ENCODE data around the gene KYNU.

The KYNU gene

DNA sequence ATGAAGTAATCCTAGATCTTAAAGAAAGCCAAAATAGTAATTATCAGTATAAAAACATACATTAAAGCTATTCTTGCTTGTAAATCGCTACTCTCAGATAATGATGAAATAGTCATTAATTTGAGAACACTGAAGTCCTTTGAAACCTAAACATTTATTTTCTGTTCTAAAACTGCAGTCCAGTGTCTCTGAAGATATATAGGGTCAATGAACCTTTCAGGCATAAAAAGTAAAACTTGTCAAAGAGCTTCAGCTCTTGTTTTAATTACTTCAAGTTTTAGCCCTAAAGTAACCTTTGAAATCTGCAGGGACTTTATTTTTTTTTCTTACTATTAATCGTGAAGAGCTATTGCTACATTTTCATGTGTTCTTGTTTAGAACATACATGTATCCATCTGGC, 116.3 kb downstream of the KYNU start:
- Histone ChIP-seq H3K9me3 (ENCODE audit: control extremely low read depth in 1 of 5, control insufficient read depth in 4 of 5, insufficient read depth in 2 of 5, low read depth in 1 of 5, low read length in 4 of 5) (no peaks in the 10 kb centered on the region), H3K36me3 (ENCODE audit: control insufficient read depth in 4 of 4, insufficient read depth in 4 of 4, low read length in 3 of 4) (no peaks in the 10 kb centered on the region), H3K27me3 (replicated peaks in 2 of 5; ENCODE audit: control insufficient read depth in 4 of 5, insufficient read depth in 5 of 5, low read length in 4 of 5) (no peaks in the 10 kb centered on the region), H3K4me3 (ENCODE audit: control insufficient read depth in 1 of 7, extremely low read depth in 1 of 7, insufficient read depth in 4 of 7, low read depth in 2 of 7, low read length in 6 of 7) (no peak overlapping the region), H3K4me1 (ENCODE audit: control extremely low read depth in 1 of 4, control insufficient read depth in 4 of 4, insufficient read depth in 4 of 4, low read length in 3 of 4) (peaks cover 0 to 5% (median 1%) of the 10 kb centered on the region in 4 experiments), H3K27ac (ENCODE audit: insufficient read depth in 1 of 2, low read depth in 1 of 2, low read length in 2 of 2, poor library complexity in 1 of 2, severe bottlenecking in 2 of 2) (no peak overlapping the region)
- DNase-seq = no peak
- no CpG with 5 or more reads among the region's 2 CpGs for WGBS (ENCODE audit: insufficient coverage)
- ChIA-PET POLR2A (no interaction called here), CTCF (interaction anchor here (1.0 to 1.9 kb wide), 2 partner anchors 10 to 94 kb away, joined by 3 to 5 read pairs; no protein-coding TSS in a partner anchor)

DNA sequence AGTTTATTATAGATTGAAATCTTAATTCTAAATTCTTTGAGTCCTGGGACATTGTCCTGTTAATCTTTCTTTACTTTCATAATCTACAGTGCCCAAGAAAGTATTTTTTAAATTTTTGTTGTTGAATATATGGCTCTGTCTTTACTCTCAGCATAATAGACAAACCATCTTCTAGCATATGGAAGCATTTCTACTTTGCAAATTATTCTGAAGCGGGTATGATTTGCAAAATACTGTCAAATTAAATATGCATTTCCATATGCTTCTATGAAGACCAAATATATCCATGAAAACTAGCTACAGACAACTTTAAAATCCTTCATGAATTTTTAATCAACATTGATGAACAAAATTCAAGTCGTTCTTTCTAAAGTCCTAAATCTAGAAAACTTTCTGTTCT, 117.2 kb downstream of the KYNU start:
- H3K4me3 ChIP-seq (ENCODE audit: control insufficient read depth in 1 of 7, extremely low read depth in 1 of 7, insufficient read depth in 4 of 7, low read depth in 2 of 7, low read length in 6 of 7) = no peak overlapping the region
- ChIA-PET POLR2A (no interaction called here), CTCF (interaction anchor here (1.6 to 1.9 kb wide), 2 partner anchors 11 to 14 kb away, joined by 3 to 5 read pairs; no protein-coding TSS in a partner anchor)
- no peaks in the 10 kb centered on the region for H3K36me3 ChIP-seq (ENCODE audit: control insufficient read depth in 4 of 4, insufficient read depth in 4 of 4, low read length in 3 of 4)
- DNase-seq = no peak
- no CpG with 5 or more reads among the region's 2 CpGs for WGBS (ENCODE audit: insufficient coverage)
- H3K27ac ChIP-seq (ENCODE audit: insufficient read depth in 1 of 2, low read depth in 1 of 2, low read length in 2 of 2, poor library complexity in 1 of 2, severe bottlenecking in 2 of 2) = no peak overlapping the region
- H3K4me1 ChIP-seq (ENCODE audit: control extremely low read depth in 1 of 4, control insufficient read depth in 4 of 4, insufficient read depth in 4 of 4, low read length in 3 of 4) = peaks cover 0 to 2% (median under 1%) of the 10 kb centered on the region in 4 experiments
- H3K27me3 ChIP-seq (replicated peaks in 2 of 5; ENCODE audit: control insufficient read depth in 4 of 5, insufficient read depth in 5 of 5, low read length in 4 of 5) = no peaks in the 10 kb centered on the region
- no peaks in the 10 kb centered on the region for H3K9me3 ChIP-seq (ENCODE audit: control extremely low read depth in 1 of 5, control insufficient read depth in 4 of 5, insufficient read depth in 2 of 5, low read depth in 1 of 5, low read length in 4 of 5)

DNA sequence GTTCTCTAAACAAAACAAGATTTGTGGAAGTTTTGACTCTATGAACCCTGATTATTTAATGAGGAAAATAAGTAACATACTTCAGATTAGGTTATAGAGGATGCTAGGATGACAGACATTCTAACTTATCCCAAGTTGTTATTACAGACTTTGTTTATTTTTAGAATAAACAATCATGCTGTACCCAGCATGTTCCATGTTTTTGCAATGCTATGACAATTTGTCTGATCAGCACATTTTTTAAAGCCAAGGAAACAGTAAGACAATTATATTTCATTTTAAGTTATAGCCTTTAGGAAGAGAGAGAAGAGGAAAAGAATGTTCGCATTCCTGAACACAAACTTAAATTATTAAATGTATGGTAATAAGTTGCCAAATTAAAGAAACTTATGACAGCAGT, 119.8 kb downstream of the KYNU start:
- no peaks in the 10 kb centered on the region for H3K36me3 ChIP-seq (ENCODE audit: control insufficient read depth in 4 of 4, insufficient read depth in 4 of 4, low read length in 3 of 4)
- H3K9me3 ChIP-seq (ENCODE audit: control extremely low read depth in 1 of 5, control insufficient read depth in 4 of 5, insufficient read depth in 2 of 5, low read depth in 1 of 5, low read length in 4 of 5) = peaks cover 0 to 2% (median 0%) of the 10 kb centered on the region in 5 experiments
- H3K27ac ChIP-seq (ENCODE audit: insufficient read depth in 1 of 2, low read depth in 1 of 2, low read length in 2 of 2, poor library complexity in 1 of 2, severe bottlenecking in 2 of 2) = no peak overlapping the region
- no peak for DNase-seq
- no peaks in the 10 kb centered on the region for H3K4me1 ChIP-seq (ENCODE audit: control extremely low read depth in 1 of 4, control insufficient read depth in 4 of 4, insufficient read depth in 4 of 4, low read length in 3 of 4)
- CTCF ChIA-PET = no interaction called here
- POLR2A ChIA-PET = no interaction called here
- no peak overlapping the region for H3K4me3 ChIP-seq (ENCODE audit: control insufficient read depth in 1 of 7, extremely low read depth in 1 of 7, insufficient read depth in 4 of 7, low read depth in 2 of 7, low read length in 6 of 7)
- WGBS (ENCODE audit: insufficient coverage) = no CpG with 5 or more reads among the region's 1 CpG
- H3K27me3 ChIP-seq (replicated peaks in 2 of 5; ENCODE audit: control insufficient read depth in 4 of 5, insufficient read depth in 5 of 5, low read length in 4 of 5) = no peaks in the 10 kb centered on the region

DNA sequence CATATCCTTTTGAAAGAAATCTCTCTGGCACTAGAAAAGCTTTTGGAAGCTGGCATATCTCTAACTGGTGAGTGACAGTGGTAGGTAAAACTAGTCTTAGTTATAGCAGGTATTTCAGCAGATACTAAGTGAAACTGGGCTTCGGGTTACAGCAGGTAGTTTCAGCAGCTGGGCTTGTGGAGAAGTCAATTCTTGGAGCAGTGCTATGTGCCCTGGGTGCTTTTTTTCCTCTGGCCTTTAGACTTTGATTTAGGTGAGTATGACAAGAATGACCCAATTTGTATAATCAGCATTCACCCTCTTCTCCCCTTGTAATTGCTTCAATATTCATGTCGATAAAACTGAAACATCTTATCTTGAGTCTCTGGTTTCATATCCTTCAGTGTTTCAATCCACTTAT, 123.1 kb downstream of the KYNU start:
- peaks cover 0 to 2% (median 0%) of the 10 kb centered on the region in 5 experiments for H3K9me3 ChIP-seq (ENCODE audit: control extremely low read depth in 1 of 5, control insufficient read depth in 4 of 5, insufficient read depth in 2 of 5, low read depth in 1 of 5, low read length in 4 of 5)
- H3K27ac ChIP-seq (ENCODE audit: insufficient read depth in 1 of 2, low read depth in 1 of 2, low read length in 2 of 2, poor library complexity in 1 of 2, severe bottlenecking in 2 of 2) = no peak overlapping the region
- H3K27me3 ChIP-seq (replicated peaks in 2 of 5; ENCODE audit: control insufficient read depth in 4 of 5, insufficient read depth in 5 of 5, low read length in 4 of 5) = no peaks in the 10 kb centered on the region
- WGBS (ENCODE audit: insufficient coverage) = 100% methylated on average over 1 of the region's 2 CpGs
- peak in 1 of 3 donors; percentile 6 for DNase-seq
- H3K4me1 ChIP-seq (ENCODE audit: control extremely low read depth in 1 of 4, control insufficient read depth in 4 of 4, insufficient read depth in 4 of 4, low read length in 3 of 4) = no peaks in the 10 kb centered on the region
- no peak overlapping the region for H3K4me3 ChIP-seq (ENCODE audit: control insufficient read depth in 1 of 7, extremely low read depth in 1 of 7, insufficient read depth in 4 of 7, low read depth in 2 of 7, low read length in 6 of 7)
- no peaks in the 10 kb centered on the region for H3K36me3 ChIP-seq (ENCODE audit: control insufficient read depth in 4 of 4, insufficient read depth in 4 of 4, low read length in 3 of 4)
- ChIA-PET CTCF (interaction anchor here (0.8 kb wide), 1 partner anchor 12 kb away, joined by 3 read pairs; no protein-coding TSS in a partner anchor), POLR2A (no interaction called here)

DNA sequence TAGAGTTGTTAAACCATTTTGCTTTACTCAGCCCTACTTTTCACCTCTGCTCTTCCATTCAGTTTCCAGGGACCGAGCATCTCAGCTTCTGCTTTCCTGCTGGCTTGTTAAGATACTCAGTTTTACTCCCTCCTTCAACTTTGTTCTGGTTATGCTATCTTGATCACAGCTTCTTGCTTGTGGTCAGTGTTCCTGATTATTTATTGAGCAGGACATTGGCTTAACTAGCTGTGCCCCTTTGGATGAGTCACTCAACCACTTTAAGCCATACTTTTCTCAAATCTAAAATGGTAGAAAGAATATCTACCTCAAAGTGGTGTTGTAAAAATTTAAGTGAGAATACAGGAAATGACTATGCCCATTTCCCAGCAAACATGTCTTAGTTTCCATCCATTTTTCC, 124.0 kb downstream of the KYNU start:
- WGBS (ENCODE audit: insufficient coverage) = no CpG with 5 or more reads among the region's 1 CpG
- Histone ChIP-seq H3K4me3 (ENCODE audit: control insufficient read depth in 1 of 7, extremely low read depth in 1 of 7, insufficient read depth in 4 of 7, low read depth in 2 of 7, low read length in 6 of 7) (no peak overlapping the region), H3K27ac (ENCODE audit: insufficient read depth in 1 of 2, low read depth in 1 of 2, low read length in 2 of 2, poor library complexity in 1 of 2, severe bottlenecking in 2 of 2) (no peak overlapping the region), H3K9me3 (ENCODE audit: control extremely low read depth in 1 of 5, control insufficient read depth in 4 of 5, insufficient read depth in 2 of 5, low read depth in 1 of 5, low read length in 4 of 5) (peaks cover 0 to 2% (median 0%) of the 10 kb centered on the region in 5 experiments), H3K36me3 (ENCODE audit: control insufficient read depth in 4 of 4, insufficient read depth in 4 of 4, low read length in 3 of 4) (no peaks in the 10 kb centered on the region), H3K27me3 (replicated peaks in 2 of 5; ENCODE audit: control insufficient read depth in 4 of 5, insufficient read depth in 5 of 5, low read length in 4 of 5) (no peaks in the 10 kb centered on the region), H3K4me1 (ENCODE audit: control extremely low read depth in 1 of 4, control insufficient read depth in 4 of 4, insufficient read depth in 4 of 4, low read length in 3 of 4) (no peaks in the 10 kb centered on the region)
- ChIA-PET CTCF (no interaction called here), POLR2A (no interaction called here)
- DNase-seq = no peak

DNA sequence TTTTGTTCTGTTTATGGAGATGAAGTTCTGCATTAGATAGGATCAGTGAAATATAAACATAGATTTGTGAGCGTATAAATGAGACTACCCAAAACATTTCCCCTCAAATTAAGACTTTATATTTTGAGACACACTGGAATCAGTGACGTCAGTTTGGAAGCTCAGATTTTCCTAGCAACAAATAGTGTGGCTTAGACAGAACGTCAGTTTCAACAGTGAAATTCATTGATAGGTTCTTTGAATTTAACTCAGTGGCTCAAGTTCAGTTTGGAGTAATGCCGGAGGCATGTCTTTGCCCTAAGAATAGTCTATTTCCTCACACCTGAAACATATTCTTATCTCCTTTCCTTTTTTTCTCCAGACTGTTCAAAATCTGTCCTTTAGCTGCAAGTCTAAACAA, 138.2 kb downstream of the KYNU start:
- H3K27me3 ChIP-seq (replicated peaks in 2 of 5; ENCODE audit: control insufficient read depth in 4 of 5, insufficient read depth in 5 of 5, low read length in 4 of 5) = no peaks in the 10 kb centered on the region
- ChIA-PET CTCF (no interaction called here), POLR2A (no interaction called here)
- no peaks in the 10 kb centered on the region for H3K4me1 ChIP-seq (ENCODE audit: control extremely low read depth in 1 of 4, control insufficient read depth in 4 of 4, insufficient read depth in 4 of 4, low read length in 3 of 4)
- no peak for DNase-seq
- no peaks in the 10 kb centered on the region for H3K36me3 ChIP-seq (ENCODE audit: control insufficient read depth in 4 of 4, insufficient read depth in 4 of 4, low read length in 3 of 4)
- no peak overlapping the region for H3K27ac ChIP-seq (ENCODE audit: insufficient read depth in 1 of 2, low read depth in 1 of 2, low read length in 2 of 2, poor library complexity in 1 of 2, severe bottlenecking in 2 of 2)
- peaks cover 0 to 3% (median 0%) of the 10 kb centered on the region in 5 experiments for H3K9me3 ChIP-seq (ENCODE audit: control extremely low read depth in 1 of 5, control insufficient read depth in 4 of 5, insufficient read depth in 2 of 5, low read depth in 1 of 5, low read length in 4 of 5)
- WGBS (ENCODE audit: insufficient coverage) = 54% methylated on average over 2 of the region's 4 CpGs
- peak overlapping the region in 1 of 7 experiments; percentile 55 for H3K4me3 ChIP-seq (ENCODE audit: control insufficient read depth in 1 of 7, extremely low read depth in 1 of 7, insufficient read depth in 4 of 7, low read depth in 2 of 7, low read length in 6 of 7)

DNA sequence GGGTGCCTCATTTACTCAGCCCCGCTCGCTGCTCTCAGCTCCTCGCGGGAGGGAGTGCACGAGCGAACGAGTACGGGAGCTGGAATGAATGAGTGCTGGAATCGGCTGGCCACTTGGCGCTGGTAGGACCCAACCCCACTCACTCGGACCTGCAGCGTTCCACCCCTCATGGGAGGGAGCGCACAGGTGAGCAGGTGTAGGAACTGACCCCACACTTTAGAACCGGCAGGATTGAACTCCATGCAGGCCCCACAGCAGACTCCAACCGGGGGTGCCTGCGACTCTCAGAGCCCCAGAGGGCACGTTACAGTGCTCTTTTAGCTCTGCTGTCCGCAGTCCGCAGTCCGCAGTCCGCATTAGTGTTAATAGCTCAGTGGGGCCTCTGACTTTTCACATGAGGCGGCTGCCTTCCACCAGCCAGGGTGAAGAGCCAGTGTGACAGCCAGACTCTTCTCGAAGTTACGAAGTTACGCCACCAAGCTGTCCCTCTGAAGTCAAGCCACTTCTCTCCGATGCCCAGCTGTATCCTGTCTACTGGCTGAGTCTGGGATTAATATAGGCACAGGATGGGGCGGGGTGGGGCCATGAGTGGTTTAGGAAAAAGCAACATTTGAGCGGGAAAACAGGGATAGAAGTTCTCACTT, 149.1 kb downstream of the KYNU start:
- Histone ChIP-seq H3K9me3 (ENCODE audit: control extremely low read depth in 1 of 5, control insufficient read depth in 4 of 5, insufficient read depth in 2 of 5, low read depth in 1 of 5, low read length in 4 of 5) (no peaks in the 10 kb centered on the region), H3K27ac (ENCODE audit: insufficient read depth in 1 of 2, low read depth in 1 of 2, low read length in 2 of 2, poor library complexity in 1 of 2, severe bottlenecking in 2 of 2) (no peak overlapping the region), H3K4me1 (ENCODE audit: control extremely low read depth in 1 of 4, control insufficient read depth in 4 of 4, insufficient read depth in 4 of 4, low read length in 3 of 4) (peaks cover 0 to 6% (median 4%) of the 10 kb centered on the region in 4 experiments), H3K27me3 (replicated peaks in 2 of 5; ENCODE audit: control insufficient read depth in 4 of 5, insufficient read depth in 5 of 5, low read length in 4 of 5) (peaks cover 0 to 7% (median 0%) of the 10 kb centered on the region in 5 experiments), H3K36me3 (ENCODE audit: control insufficient read depth in 4 of 4, insufficient read depth in 4 of 4, low read length in 3 of 4) (no peaks in the 10 kb centered on the region), H3K4me3 (ENCODE audit: control insufficient read depth in 1 of 7, extremely low read depth in 1 of 7, insufficient read depth in 4 of 7, low read depth in 2 of 7, low read length in 6 of 7) (peak overlapping the region in 3 of 7 experiments; percentile 15 to 42 (median 38))
- WGBS (ENCODE audit: insufficient coverage) = 57% methylated on average over 28 of the region's 28 CpGs
- ChIA-PET POLR2A (no interaction called here), CTCF (no interaction called here)
- DNase-seq = peak in 2 of 3 donors; percentile 18 to 28
